ENCODE measurements around the gene ELP4. TPM values are rescaled to one million over a fixed set of nuclear protein-coding genes. Genes with fewer than 3 reads are reported as not detected.

Gene ELP4
- polyA plus RNA-seq, 2 of the 4 experiments (the other 2 are of a cell fraction): 16.9 to 26.0 TPM

DNA sequence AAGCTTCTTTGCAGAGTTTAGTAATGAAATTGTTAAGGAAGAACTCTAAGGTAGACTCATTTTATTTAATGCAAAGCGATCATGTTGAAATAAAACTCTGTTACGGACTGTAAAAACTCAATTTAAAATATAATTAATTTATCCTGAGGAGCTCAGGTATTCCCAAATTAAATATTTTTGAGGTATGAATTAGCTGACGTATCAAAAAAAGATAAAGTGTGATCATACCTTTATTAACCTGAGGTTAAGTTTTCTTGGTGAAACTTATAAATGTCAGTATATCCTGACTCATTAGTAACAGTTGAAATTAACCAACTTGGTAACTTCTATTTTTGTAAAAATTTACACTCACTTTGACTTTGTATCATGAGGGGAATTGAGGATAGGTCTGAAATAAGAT is 171.2 kb downstream of the ELP4 start:
- CTCF ChIA-PET: no interaction called here
- Histone ChIP-seq H3K4me3 (no peak overlapping the region), H3K27ac (no peak overlapping the region), H3K4me2 (no peak overlapping the region), H3K4me1 (peaks cover 13% of the 10 kb centered on the region; the same call in 2 of the 3 replicates), H3K9me3 (no peaks in the 10 kb centered on the region)
- TF ChIP-seq MAFK (IDR thresholded peaks at IDR 0.05; ENCODE audit: partially characterized antibody) (peak; percentile 67), HDAC2 (IDR thresholded peaks at IDR 0.05) (no peak), HOXB13 (CRISPR knock-in tag; IDR thresholded peaks at IDR 0.05; ENCODE audit: low read depth) (no peak)
- FAIRE-seq (no peak), DNase-seq (ENCODE audit: low read depth in 1 of 2, low spot score in 1 of 2) (no peak), ATAC-seq (no peak)
- POLR2A ChIA-PET: no interaction called here
- 92% methylated on average over 3 of the region's 3 CpGs for WGBS (ENCODE audit: missing lambda C conversion rate)

DNA sequence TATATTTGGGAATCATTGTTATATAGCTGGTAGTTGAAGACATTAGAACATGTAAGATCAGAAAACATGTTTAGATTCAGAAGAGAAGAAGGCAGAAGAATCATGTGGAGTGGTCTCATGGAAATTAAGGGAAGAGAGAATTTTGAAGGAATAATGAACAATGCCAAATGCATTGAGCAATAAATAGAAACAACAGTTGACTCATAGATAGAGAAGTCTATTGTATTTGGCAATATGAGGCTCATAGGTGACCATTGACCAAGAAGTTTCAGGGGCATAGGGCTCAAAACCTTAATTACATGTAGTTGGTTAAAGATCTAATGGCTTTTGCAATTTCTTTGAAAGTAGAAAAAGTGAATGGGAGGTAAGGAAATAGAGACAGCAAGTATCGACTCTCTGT is 177.7 kb downstream of the ELP4 start:
- no peak overlapping the region for H3K27ac ChIP-seq
- WGBS (ENCODE audit: missing lambda C conversion rate): 100% methylated on average over 1 of the region's 1 CpG
- DNase-seq (ENCODE audit: low read depth in 1 of 2, low spot score in 1 of 2): no peak
- no peak for ATAC-seq
- no peak for FAIRE-seq
- no peaks in the 10 kb centered on the region for H3K9me3 ChIP-seq
- H3K4me1 ChIP-seq: peaks cover 16% of the 10 kb centered on the region; the same call in 2 of the 3 replicates
- CTCF ChIA-PET: no interaction called here
- H3K4me3 ChIP-seq: no peak overlapping the region
- POLR2A ChIA-PET: no interaction called here
- H3K4me2 ChIP-seq: no peak overlapping the region
- TF ChIP-seq, protein P1, sequence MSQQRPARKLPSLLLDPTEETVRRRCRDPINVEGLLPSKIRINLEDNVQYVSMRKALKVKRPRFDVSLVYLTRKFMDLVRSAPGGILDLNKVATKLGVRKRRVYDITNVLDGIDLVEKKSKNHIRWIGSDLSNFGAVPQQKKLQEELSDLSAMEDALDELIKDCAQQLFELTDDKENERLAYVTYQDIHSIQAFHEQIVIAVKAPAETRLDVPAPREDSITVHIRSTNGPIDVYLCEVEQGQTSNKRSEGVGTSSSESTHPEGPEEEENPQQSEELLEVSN (IDR thresholded peaks at IDR 0.05; ENCODE audit: borderline replicate concordance, low read depth): no peak
- TF ChIP-seq EHF (CRISPR knock-in tag; IDR thresholded peaks at IDR 0.05): no peak
- no peak for TF ChIP-seq PHF8 (IDR thresholded peaks at IDR 0.05; ENCODE audit: borderline replicate concordance, low read depth)
- peak in 1 of 2 experiments; percentile 44; a peak in 1 of 4 replicates for TF ChIP-seq CEBPB (IDR thresholded peaks at IDR 0.05)

DNA sequence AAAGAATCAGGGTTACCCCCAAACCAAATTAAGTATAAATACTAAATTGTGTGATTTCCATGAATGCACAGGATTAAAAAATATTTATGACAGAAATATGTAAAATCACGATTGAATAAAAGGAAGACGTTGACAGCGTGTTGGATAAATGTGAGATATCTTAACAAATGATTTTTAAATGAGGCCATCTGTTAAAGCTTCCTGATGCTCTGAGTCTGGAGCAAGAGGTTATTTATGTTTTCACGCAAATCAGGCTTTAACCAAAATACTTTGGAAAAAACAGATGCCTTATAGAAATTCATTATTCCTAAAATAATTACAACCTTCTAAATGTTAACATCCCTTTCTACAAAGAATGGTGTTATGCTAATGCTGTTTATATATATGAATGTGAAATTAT is 178.3 kb downstream of the ELP4 start:
- ATAC-seq (no peak), FAIRE-seq (no peak), DNase-seq (ENCODE audit: low read depth in 1 of 2, low spot score in 1 of 2) (no peak)
- Histone ChIP-seq H3K4me2 (no peak overlapping the region), H3K9me3 (no peaks in the 10 kb centered on the region), H3K4me3 (no peak overlapping the region), H3K27ac (no peak overlapping the region), H3K4me1 (peaks cover 16% of the 10 kb centered on the region; the same call in 2 of the 3 replicates)
- WGBS (ENCODE audit: missing lambda C conversion rate): 90% methylated on average over 4 of the region's 4 CpGs
- no peak for TF ChIP-seq CHD4 (IDR thresholded peaks at IDR 0.05; ENCODE audit: borderline replicate concordance)
- TF ChIP-seq BHLHE40 (IDR thresholded peaks at IDR 0.05; ENCODE audit: low read depth, low read length): no peak
- TF ChIP-seq, protein P2, sequence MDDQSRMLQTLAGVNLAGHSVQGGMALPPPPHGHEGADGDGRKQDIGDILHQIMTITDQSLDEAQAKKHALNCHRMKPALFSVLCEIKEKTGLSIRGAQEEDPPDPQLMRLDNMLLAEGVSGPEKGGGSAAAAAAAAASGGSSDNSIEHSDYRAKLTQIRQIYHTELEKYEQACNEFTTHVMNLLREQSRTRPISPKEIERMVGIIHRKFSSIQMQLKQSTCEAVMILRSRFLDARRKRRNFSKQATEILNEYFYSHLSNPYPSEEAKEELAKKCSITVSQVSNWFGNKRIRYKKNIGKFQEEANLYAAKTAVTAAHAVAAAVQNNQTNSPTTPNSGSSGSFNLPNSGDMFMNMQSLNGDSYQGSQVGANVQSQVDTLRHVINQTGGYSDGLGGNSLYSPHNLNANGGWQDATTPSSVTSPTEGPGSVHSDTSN (IDR thresholded peaks at IDR 0.05): no peak
- TF ChIP-seq MAFK (IDR thresholded peaks at IDR 0.05; ENCODE audit: partially characterized antibody): no peak
- no peak for TF ChIP-seq RFX5 (IDR thresholded peaks at IDR 0.05)
- TF ChIP-seq RCOR1 (IDR thresholded peaks at IDR 0.05; ENCODE audit: low read depth, low read length): no peak
- TF ChIP-seq POLR2AphosphoS2 (conservative IDR thresholded peaks at IDR 0.05; ENCODE audit: low read length): no peak
- no peak for TF ChIP-seq ZNF302 (CRISPR knock-in tag; IDR thresholded peaks at IDR 0.05)
- no peak for TF ChIP-seq NR3C1 (IDR thresholded peaks at IDR 0.05)
- POLR2A ChIA-PET: no interaction called here
- CTCF ChIA-PET: interaction anchor here (0.7 kb wide), 1 partner anchor 183 kb away, joined by 3 read pairs; no protein-coding TSS in a partner anchor

DNA sequence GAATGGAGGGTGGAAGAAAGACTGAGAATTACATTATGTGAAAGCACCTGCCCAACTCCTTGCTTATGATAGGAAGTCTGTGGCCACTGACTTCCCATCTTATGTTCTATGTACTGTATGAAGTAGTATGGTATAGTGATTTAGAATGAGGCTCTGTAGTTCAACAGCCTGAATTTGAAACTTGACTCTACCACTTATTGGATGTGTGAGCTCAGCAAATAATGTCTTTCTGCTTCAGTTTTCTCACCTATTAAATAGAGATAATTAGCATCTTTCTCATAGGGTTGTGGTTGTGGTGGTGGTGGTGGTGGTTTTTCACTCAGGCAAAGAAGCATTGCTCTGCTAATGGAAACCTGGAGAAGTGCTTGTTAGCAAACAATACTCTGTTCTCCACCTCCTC is 180.0 kb downstream of the ELP4 start:
- TF ChIP-seq MYC (IDR thresholded peaks at IDR 0.05; ENCODE audit: borderline replicate concordance, low read length): no peak
- no peak for TF ChIP-seq POLR2AphosphoS2 (conservative IDR thresholded peaks at IDR 0.05; ENCODE audit: low read length)
- no peak for TF ChIP-seq NR3C1 (IDR thresholded peaks at IDR 0.05)
- TF ChIP-seq ZFP36 (IDR thresholded peaks at IDR 0.05; ENCODE audit: borderline replicate concordance, partially characterized antibody): no peak
- TF ChIP-seq HEYL (CRISPR knock-in tag; IDR thresholded peaks at IDR 0.05): no peak
- TF ChIP-seq, protein P3, sequence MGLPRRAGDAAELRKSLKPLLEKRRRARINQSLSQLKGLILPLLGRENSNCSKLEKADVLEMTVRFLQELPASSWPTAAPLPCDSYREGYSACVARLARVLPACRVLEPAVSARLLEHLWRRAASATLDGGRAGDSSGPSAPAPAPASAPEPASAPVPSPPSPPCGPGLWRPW (IDR thresholded peaks at IDR 0.05): no peak
- TF ChIP-seq HOXA7 (CRISPR knock-in tag; IDR thresholded peaks at IDR 0.05): no peak
- no peak for TF ChIP-seq POLR2A (IDR thresholded peaks at IDR 0.05; ENCODE audit: low read length)
- TF ChIP-seq, protein P2 (IDR thresholded peaks at IDR 0.05): no peak
- no peak for TF ChIP-seq CBX8 (IDR thresholded peaks at IDR 0.05)
- POLR2A ChIA-PET: no interaction called here
- no peak for FAIRE-seq

More for the DNA sequence above, 180.0 kb downstream of the ELP4 start:
- H3K27ac ChIP-seq: no peak overlapping the region
- no peak overlapping the region for H3K4me2 ChIP-seq
- H3K9me3 ChIP-seq: no peaks in the 10 kb centered on the region
- H3K4me3 ChIP-seq: no peak overlapping the region
- CTCF ChIA-PET: no interaction called here
- H3K4me1 ChIP-seq: peaks cover 9% of the 10 kb centered on the region; the same call in 2 of the 3 replicates
- DNase-seq (ENCODE audit: low read depth in 1 of 2, low spot score in 1 of 2) (no peak), ATAC-seq (no peak)

All from A549 (cell line).